DOHH2 (cell line): Measurements from ENCODE around the gene TDRD6.
"Not testable (repeated sequence)": the region's sequence is repeated elsewhere in the genome, so short reads cannot be mapped to it uniquely, and the experiment has no call there.

ENCODE experiments used
- H3F3A ChIP-seq: fragments of 200-600 bp; sonication (generic), shearing (Covaris generic); 2 replicates; pipeline ENCODE4 v1.6.0; 2016; ENCODE audit warnings: antibody characterized with exemption, mild to moderate bottlenecking; ENCODE audit not compliant: control insufficient read depth, insufficient read depth
- H3K27ac ChIP-seq: fragments of 200-600 bp; sonication (generic); 2 replicates; pipeline ENCODE4 v1.5.1; 2014; ENCODE audit warnings: low read depth, mild to moderate bottlenecking, low read length, moderate library complexity
- H3K27me3 ChIP-seq: fragments of 200-600 bp; sonication (generic); 2 replicates; pipeline ENCODE4 v1.6.1; 2014; ENCODE audit warnings: mild to moderate bottlenecking, low read length, mixed read lengths; ENCODE audit not compliant: control insufficient read depth
- H3K36me3 ChIP-seq: fragments of 200-600 bp; sonication (generic); 2 replicates; pipeline ENCODE4 v1.6.1; 2014; ENCODE audit warnings: mild to moderate bottlenecking, low read length, moderate library complexity, mixed read lengths; ENCODE audit not compliant: control insufficient read depth
- H3K4me1 ChIP-seq: fragments of 200-600 bp; sonication (generic); 2 replicates; pipeline ENCODE4 v1.6.1; 2014; ENCODE audit warnings: mild to moderate bottlenecking, low read length, mixed read lengths; ENCODE audit not compliant: control insufficient read depth
- H3K4me2 ChIP-seq: fragments of 200-600 bp; sonication (generic); 2 replicates; pipeline ENCODE4 v1.6.0; 2014; ENCODE audit warnings: mild to moderate bottlenecking, low read length, moderate library complexity
- H3K4me3 ChIP-seq: fragments of 200-600 bp; sonication (generic); 2 replicates; pipeline ENCODE4 v1.5.1; 2014; ENCODE audit warnings: mild to moderate bottlenecking, low read length, mixed read lengths
- H3K79me2 ChIP-seq: fragments of 200-600 bp; sonication (generic); 2 replicates; pipeline ENCODE4 v1.6.1; 2014; ENCODE audit warnings: mild to moderate bottlenecking, low read length, mixed read lengths; ENCODE audit not compliant: control insufficient read depth
- H3K9me2 ChIP-seq: fragments of 200-600 bp; sonication (generic); replicated peaks from 2 replicates; pipeline ENCODE4 v1.6.1; 2014; ENCODE audit warnings: mild to moderate bottlenecking, low read length, mixed read lengths; ENCODE audit not compliant: control insufficient read depth
- H3K9me3 ChIP-seq: fragments of 200-600 bp; sonication (generic); 2 replicates; pipeline ENCODE4 v1.6.1; 2014; ENCODE audit warnings: antibody characterized with exemption, low read length, mixed read lengths; ENCODE audit not compliant: control insufficient read depth, insufficient read depth
- H4K20me1 ChIP-seq: fragments of 200-600 bp; sonication (generic); 2 replicates; pipeline ENCODE4 v1.6.0; 2014; ENCODE audit warnings: low read depth, mild to moderate bottlenecking, antibody characterized with exemption, low read length, moderate library complexity; ENCODE audit not compliant: control insufficient read depth, insufficient read depth
- CTCF ChIP-seq: fragments of 200-600 bp; sonication (generic); IDR thresholded peaks from one replicate; pipeline ENCODE4 v1.5.1; 2014; ENCODE audit warnings: antibody characterized with exemption, mild to moderate bottlenecking, low read depth, low read length; ENCODE audit not compliant: poor library complexity, severe bottlenecking
- EZH2phosphoT487 ChIP-seq: fragments of 200-600 bp; sonication (generic); IDR thresholded peaks from 2 replicates; pipeline ENCODE4 v1.6.1; 2017; ENCODE audit warnings: borderline replicate concordance, mild to moderate bottlenecking, antibody characterized with exemption, low read length, moderate library complexity, mixed read lengths

TDRD6 gene

GRCh38 chr6:46642928-46643751 lies 44.5 kb upstream of the TDRD6 start:
- Histone ChIP-seq H3K9me3 (no peaks in the 10 kb centered on the region), H3F3A (peaks cover 8% of the 10 kb centered on the region; the same call in 1 of the 2 replicates), H3K4me1 (peaks cover 95% of the 10 kb centered on the region), H4K20me1 (no peaks in the 10 kb centered on the region), H3K4me3 (peak overlapping the region; percentile 45), H3K27me3 (no peaks in the 10 kb centered on the region), H3K27ac (peak overlapping the region; percentile 64), H3K79me2 (peaks cover 72% of the 10 kb centered on the region), H3K36me3 (peaks cover 28% of the 10 kb centered on the region), H3K4me2 (peak overlapping the region; percentile 50), H3K9me2 (no peaks in the 10 kb centered on the region)
- TF ChIP-seq CTCF (no peak), EZH2phosphoT487 (no peak)

DNA sequence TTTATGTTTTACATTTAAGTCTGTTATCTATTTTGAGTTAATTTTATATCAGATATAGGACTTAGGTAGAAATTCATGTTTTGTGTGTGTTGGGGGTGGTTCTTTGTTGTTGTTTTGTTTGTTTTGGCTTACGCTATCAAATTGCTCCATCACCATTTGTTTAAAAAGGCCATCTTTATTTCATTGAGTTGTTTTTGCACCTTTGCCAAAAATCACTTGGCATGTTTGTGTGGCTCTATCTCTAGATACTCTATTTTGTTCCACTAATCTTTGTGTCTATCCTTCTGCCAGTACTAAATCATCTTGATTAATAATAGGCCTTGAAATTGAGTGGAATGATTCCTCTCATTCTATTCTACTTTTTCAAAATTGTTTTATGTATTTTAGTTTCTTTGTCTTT lies 42.4 kb upstream of the TDRD6 start:
- Histone ChIP-seq H3K9me3 (no peaks in the 10 kb centered on the region), H3K27ac (peak overlapping the region; percentile 64; the same call in 1 of the 2 replicates)

GRCh38 chr6:46648108-46648507 lies 39.6 kb upstream of the TDRD6 start:
- peaks cover 86% of the 10 kb centered on the region for H3K79me2 ChIP-seq
- not testable (repeated sequence) for H3F3A ChIP-seq

More for the DNA sequence above, 42.4 kb upstream of the TDRD6 start:
- Histone ChIP-seq H3K4me1 (peaks cover 89% of the 10 kb centered on the region), H3K4me3 (no peak overlapping the region), H3K9me2 (no peaks in the 10 kb centered on the region), H3K36me3 (peaks cover 44% of the 10 kb centered on the region), H3F3A (peaks cover 11% of the 10 kb centered on the region), H4K20me1 (no peaks in the 10 kb centered on the region), H3K4me2 (0 out of 2 replicates have a peak overlapping the region, but pooled peaks have one; percentile 3), H3K27me3 (no peaks in the 10 kb centered on the region), H3K79me2 (peaks cover 74% of the 10 kb centered on the region)
- no peak for TF ChIP-seq CTCF
- TF ChIP-seq EZH2phosphoT487, result no peak

DNA sequence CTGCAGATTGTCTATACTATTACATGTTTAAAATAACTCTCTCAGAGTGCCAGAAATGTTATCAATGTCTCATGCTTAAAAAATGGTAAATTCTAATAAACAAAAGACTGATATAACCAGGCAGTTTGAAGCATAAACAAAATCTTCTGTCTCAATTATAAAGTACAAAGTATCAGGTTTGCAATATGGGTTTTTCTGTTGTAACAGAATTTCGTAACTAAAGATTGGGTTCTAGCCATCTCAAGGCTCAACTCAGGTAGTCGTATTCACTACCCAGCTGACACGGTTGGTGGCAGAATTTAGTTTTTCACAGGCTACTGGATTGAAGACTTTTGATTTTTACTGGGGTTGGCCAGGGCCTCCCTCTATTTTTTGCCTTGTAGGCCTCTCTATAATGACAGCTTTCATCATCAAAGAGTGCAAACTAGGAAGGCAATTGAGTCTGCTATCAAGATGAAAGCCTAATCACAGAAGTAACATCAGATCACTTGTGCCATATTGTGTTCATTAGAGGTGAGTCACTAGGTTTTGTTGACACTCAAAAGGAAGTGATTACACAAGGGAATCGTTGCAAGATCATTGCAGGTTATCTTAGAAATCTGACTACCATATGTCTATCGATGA lies 38.7 kb upstream of the TDRD6 start:
- Histone ChIP-seq H3K4me3 (peak overlapping the region; percentile 79), H3K27ac (peak overlapping the region; percentile 76), H3F3A (peaks cover 4% of the 10 kb centered on the region), H3K9me3 (no peaks in the 10 kb centered on the region), H3K4me2 (peak overlapping the region; percentile 94), H3K4me1 (peaks cover 57% of the 10 kb centered on the region), H3K36me3 (peaks cover 43% of the 10 kb centered on the region), H3K79me2 (peaks cover 91% of the 10 kb centered on the region), H3K27me3 (no peaks in the 10 kb centered on the region), H3K9me2 (no peaks in the 10 kb centered on the region), H4K20me1 (no peaks in the 10 kb centered on the region)
- TF ChIP-seq EZH2phosphoT487, result no peak
- TF ChIP-seq CTCF, result no peak

More at GRCh38 chr6:46648108-46648507, 39.6 kb upstream of the TDRD6 start:
- peaks cover 63% of the 10 kb centered on the region for H3K4me1 ChIP-seq
- not testable (repeated sequence) for H3K27ac ChIP-seq, H3K9me3 ChIP-seq, H3K4me3 ChIP-seq, H4K20me1 ChIP-seq, H3K9me2 ChIP-seq, H3K4me2 ChIP-seq, H3K27me3 ChIP-seq
- peaks cover 43% of the 10 kb centered on the region for H3K36me3 ChIP-seq
